Breast epithelium (tissue), 3 donors: Measurements from ENCODE around the gene SMYD2.

ENCODE experiments used
- CTCF ChIP-seq, 3 donors: fragments of 450-650 bp; IDR thresholded peaks; one replicate each; pipeline ENCODE4 v1.5.1; 2016 to 2017; ENCODE audit warnings: antibody characterized with exemption in 3 of 3, mild to moderate bottlenecking in 3 of 3, moderate library complexity in 3 of 3
- POLR2A ChIP-seq: fragments of 450-650 bp; IDR thresholded peaks from one replicate; pipeline ENCODE4 v1.6.1; 2016; ENCODE audit warnings: antibody characterized with exemption, mild to moderate bottlenecking, moderate library complexity
- POLR2AphosphoS5 ChIP-seq, 3 donors: sonication (generic); formaldehyde crosslinking; IDR thresholded peaks; one replicate each; pipeline ENCODE4 v1.6.1; 2017; ENCODE audit warnings: antibody characterized with exemption in 3 of 3

- TF ChIP-seq CTCF (IDR thresholded peaks at IDR 0.05), result no peak
- no peak for TF ChIP-seq POLR2A
- TF ChIP-seq POLR2AphosphoS5 (IDR thresholded peaks at IDR 0.05), result no peak
Observed at GRCh38 chr1:214361636-214362035, 80.7 kb downstream of the SMYD2 start.
